AG10803 (cell line): Measurements from ENCODE around the gene CLTC.
A peak's percentile ranks its signal among the peaks of the same experiment; 100 is the strongest.

Source experiments
- DNase-seq: peaks from one replicate; pipeline ENCODE4 v3.0.0; 2010; ENCODE audit warnings: low read depth
- H3K4me3 ChIP-seq: 2 replicates; pipeline ENCODE4 v1.5.1; 2011; ENCODE audit warnings: mild to moderate bottlenecking, low read length, control low read depth
- CTCF ChIP-seq: conservative IDR thresholded peaks from 2 replicates; pipeline ENCODE4 v1.5.1; 2011; ENCODE audit warnings: mild to moderate bottlenecking, low read length, control low read depth, inconsistent platforms

The CLTC gene

DNA sequence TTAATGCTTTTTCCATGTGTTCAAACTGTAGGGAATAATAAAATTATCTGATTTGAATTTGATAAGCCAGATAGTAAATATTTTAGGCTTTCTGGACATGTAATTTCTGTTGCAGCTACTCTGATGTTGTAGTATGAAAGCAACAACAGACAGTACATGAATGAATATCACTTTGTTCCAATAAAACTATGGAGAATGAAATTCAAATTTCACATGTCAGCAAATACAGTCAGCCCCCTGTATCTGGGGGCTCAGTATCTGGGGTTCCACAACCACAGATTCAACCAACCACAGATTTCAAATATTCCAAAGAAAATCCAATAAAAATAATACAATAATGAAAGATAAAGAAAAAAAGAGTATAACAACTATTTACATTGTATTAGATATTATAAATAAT is 8.2 kb upstream of the CLTC start:
- no peak for DNase-seq
- TF ChIP-seq CTCF = no peak
- H3K4me3 ChIP-seq = no peak overlapping the region

- no peak overlapping the region for H3K4me3 ChIP-seq
- no peak for TF ChIP-seq CTCF
- DNase-seq = no peak
Measured at GRCh38 chr17:59616253-59616920, 3.3 kb upstream of the CLTC start.

DNA sequence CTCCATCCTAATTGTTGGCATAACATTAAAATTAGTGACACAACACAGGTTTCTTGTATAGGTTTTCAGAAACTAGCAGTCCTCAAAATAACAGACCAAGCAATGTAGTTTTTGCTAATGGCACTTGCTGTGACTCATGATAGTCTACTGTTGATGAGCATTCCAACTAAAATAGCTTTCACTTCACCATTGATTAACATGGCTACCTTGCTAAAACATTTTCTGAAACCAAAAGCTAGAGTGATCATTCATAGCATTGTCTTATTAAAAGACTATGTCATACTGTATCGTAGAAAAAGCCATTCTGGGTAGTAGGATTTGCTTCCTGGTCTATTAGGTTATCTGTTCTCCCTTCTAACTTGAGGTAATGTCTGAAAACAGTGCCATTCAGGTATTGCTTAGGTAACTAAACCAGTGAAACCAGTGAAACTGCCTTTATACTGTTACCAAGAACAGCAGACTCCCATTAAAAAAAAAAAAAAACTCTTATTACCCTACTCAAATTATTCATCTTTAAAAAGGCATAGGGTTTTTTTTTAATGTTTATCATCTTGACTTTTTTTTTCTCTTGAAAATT is 2.5 kb upstream of the CLTC start:
- no peak for DNase-seq
- TF ChIP-seq CTCF = no peak
- H3K4me3 ChIP-seq = no peak overlapping the region

- DNase-seq = no peak
- peak overlapping the region; percentile 92 for H3K4me3 ChIP-seq
- TF ChIP-seq CTCF = no peak
Measured at GRCh38 chr17:59619035-59619297, 729 bp upstream of the CLTC start.

- peak overlapping the region; percentile 92 for H3K4me3 ChIP-seq
- no peak for TF ChIP-seq CTCF
- DNase-seq = no peak
Measured at GRCh38 chr17:59620064-59620359, 317 bp downstream of the CLTC start.

DNA sequence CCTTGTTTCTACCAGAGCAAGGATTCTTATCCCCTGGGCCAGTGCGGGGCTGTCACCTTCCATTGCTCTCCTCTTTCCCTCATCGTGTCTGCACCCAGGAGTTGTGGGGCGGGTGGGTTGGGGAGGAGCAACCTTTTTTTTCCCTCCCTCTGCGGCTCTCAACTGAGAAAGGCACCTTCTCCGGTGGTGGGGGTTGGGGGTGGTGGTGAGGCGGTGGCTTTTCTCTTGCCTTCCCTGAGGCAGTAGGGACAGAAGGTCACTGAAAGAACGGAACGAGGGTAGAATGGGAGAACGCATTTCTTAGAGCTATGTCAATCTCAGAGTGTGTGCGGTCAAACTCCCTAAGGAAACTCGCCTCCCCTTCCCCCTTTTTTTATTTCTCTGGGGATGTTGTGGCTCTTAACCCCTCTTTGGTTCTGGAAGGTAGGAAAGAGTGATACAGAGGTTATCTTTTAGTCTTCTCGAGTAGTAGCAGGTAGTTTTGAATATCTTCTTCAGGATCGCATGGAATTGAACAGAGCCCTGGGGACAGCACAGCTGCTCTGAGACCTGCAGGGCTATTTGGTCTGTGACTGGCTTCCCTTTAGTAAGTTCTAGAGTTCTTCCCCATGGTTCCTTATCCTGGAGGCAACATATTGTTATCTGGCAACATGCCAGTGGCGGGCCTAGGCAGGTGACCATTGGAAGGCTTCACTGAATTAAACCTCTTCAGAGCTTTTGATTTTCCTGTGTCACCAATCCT is 994 bp downstream of the CLTC start:
- H3K4me3 ChIP-seq = peak overlapping the region; percentile 92
- TF ChIP-seq CTCF = no peak
- DNase-seq = peak; percentile 23

DNA sequence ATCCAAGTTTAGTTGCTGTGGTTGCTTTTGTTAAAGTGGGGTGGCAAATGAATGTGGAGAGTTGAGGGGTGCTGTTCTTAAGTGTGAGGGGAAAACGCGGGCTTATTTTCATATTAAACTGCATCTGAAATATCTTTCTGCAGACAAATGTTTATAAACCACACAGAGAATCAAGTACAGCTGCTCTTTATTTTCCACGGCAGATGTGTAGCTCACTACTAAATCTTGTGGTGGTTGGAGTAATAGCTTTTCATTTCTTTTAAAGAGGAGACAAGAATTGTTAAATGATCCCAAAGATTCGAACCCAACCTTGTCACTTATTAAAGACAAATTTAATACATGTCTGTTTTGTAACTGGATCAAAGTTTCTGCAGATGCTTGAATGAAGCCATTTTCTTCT is 2.1 kb downstream of the CLTC start:
- H3K4me3 ChIP-seq = peak overlapping the region; percentile 92
- no peak; the same call in 1 of the 2 replicates for TF ChIP-seq CTCF
- DNase-seq = peak; percentile 54
